ENCODE measurements around the gene CHRDL2. TPM values are rescaled to one million over a fixed set of nuclear protein-coding genes. Genes with fewer than 3 reads are reported as not detected.

The CHRDL2 gene
- total and polyA plus RNA-seq, 2 of the 13 experiments (the other 11 are each of a cell fraction or from before 2014, with no cell fraction given), result 0.04 TPM; not detected in 1

DNA sequence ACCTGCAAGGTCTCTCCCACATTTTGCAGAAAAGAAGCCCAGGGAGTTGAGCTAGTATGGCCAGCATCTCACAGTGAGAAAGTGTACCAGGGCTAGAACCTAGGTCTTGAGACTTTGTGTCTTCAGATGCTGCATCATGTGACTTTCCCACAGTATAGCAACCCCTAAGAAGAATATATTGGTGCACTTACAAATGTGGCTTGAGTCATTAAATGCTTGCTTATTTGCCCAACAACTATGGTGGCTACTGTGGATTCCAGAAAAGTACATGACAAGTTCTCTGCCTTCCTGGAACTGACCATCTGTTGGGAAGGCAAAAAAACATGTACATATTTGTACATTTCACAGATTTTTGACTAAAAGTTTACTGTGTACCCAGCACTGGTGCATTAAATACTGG is 83.8 kb downstream of the CHRDL2 start (continued):
- TF ChIP-seq ZNF333 (CRISPR knock-in tag; IDR thresholded peaks at IDR 0.05; ENCODE audit: borderline replicate concordance), result no peak
- no peak for TF ChIP-seq RBM39 (IDR thresholded peaks at IDR 0.05; ENCODE audit: low read depth, low read length, poor library complexity, severe bottlenecking)
- TF ChIP-seq ONECUT2 (CRISPR knock-in tag; IDR thresholded peaks at IDR 0.05), result no peak

DNA sequence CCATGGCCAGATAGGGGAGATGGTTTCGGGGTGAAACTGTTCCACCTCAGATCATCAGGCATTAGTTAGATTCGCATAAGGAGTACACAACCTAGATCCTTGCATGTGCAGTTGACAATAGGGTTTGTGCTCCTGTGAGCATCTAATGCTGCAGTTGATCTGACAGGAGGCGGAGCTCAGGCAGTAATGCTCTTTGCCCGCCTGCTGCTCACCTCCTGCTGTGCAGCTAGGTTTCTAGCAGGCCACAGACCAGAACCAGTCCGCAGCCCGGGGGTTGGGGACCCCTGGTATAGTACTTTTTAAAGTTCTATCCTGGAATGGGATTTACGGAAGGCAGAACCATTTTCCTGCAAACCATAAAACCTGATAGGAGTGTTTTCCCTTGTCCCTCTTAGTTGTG is 84.3 kb downstream of the CHRDL2 start:
- no peak for TF ChIP-seq ZNF263 (CRISPR knock-in tag; IDR thresholded peaks at IDR 0.05)
- no peak for TF ChIP-seq POLR2AphosphoS2 (IDR thresholded peaks at IDR 0.05; ENCODE audit: low read depth, low read length)
- Histone ChIP-seq H3K9me3 (ENCODE audit: low read length) (no peaks in the 10 kb centered on the region), H3K36me3 (replicated peaks in 1 of 2; ENCODE audit: control insufficient read depth in 1 of 2, insufficient read depth in 2 of 2, low read length in 2 of 2) (peaks cover 1 to 2% of the 10 kb centered on the region in 2 experiments; a peak in 2 of 5 replicates), H3K4me1 (ENCODE audit: insufficient read depth, low read length) (no peaks in the 10 kb centered on the region), H3K79me2 (ENCODE audit: insufficient read depth, low read length) (no peaks in the 10 kb centered on the region), H2AFZ (ENCODE audit: low read length) (no peak overlapping the region), H3K4me3 (replicated peaks in 1 of 3; ENCODE audit: insufficient read depth in 1 of 3, low read depth in 2 of 3, low read length in 3 of 3) (no peak overlapping the region), H3K9ac (ENCODE audit: insufficient read depth, low read depth, low read length) (no peak overlapping the region), H3K4me2 (ENCODE audit: low read depth, low read length) (no peak overlapping the region), H4K20me1 (ENCODE audit: insufficient read depth, low read length) (no peaks in the 10 kb centered on the region), H3K27ac (ENCODE audit: extremely low read length, insufficient read depth, low read length) (no peak overlapping the region), H3K27me3 (ENCODE audit: control insufficient read depth in 1 of 2, insufficient read depth in 2 of 2, low read length in 2 of 2) (no peaks in the 10 kb centered on the region)
- DNase-seq (ENCODE audit: low spot score) (no peak), ATAC-seq (no peak), FAIRE-seq (no peak)
- 88% methylated on average over 4 of the region's 7 CpGs for WGBS (ENCODE audit: low lambda C conversion rate)
- no TSS peak for BruUV-seq (replicated peaks)
- in situ Hi-C loops (cut with HindIII; ENCODE audit: extremely low pct_ligation_motif_present, low pct_unique_long_range_greater_than_20kb) (no loop called here), intact Hi-C loops (cut with micrococcal nuclease; ENCODE audit: unreplicated experiment) (no loop called here)
- CTCF ChIA-PET (ENCODE audit: low intra/inter-chr PET ratio, low total read pairs), result no interaction called here
- POLR2A ChIA-PET, result no interaction called here

Small RNA genes lying within 50 kb of the gene (microRNA-seq; reads per million reads assigned to microRNA genes)
- gene MIR4696, result not detected

Small RNA genes lying within 50 kb of the gene (small RNA-seq; reads per million reads assigned to genes)
- 0 reads per million in 3 experiments for gene MIR4696 (ENCODE audit: insufficient read depth in 2 of 3, insufficient read length in 3 of 3, low read depth in 2 of 3, low replicate concordance in 1 of 3)
- gene RANP3 (ENCODE audit: insufficient read depth in 2 of 3, insufficient read length in 3 of 3, low read depth in 2 of 3, low replicate concordance in 1 of 3), result 0 reads per million in 3 experiments
- 0 reads per million in 3 experiments for gene RN7SKP297 (ENCODE audit: insufficient read depth in 2 of 3, insufficient read length in 3 of 3, low read depth in 2 of 3, low replicate concordance in 1 of 3)

Other genes starting within 250 kb of the CHRDL2 start
- gene LIPT2, start 237.7 kb downstream of the CHRDL2 start, total RNA-seq (2016; rRNA removed; fragmentation: Illumina TruSeq; extraction: Trizol), result 3.0 and 5.6 TPM in 2 replicates
- gene LIPT2, start 237.7 kb downstream of the CHRDL2 start, polyA plus RNA-seq (2011; rRNA removed), result 4.8 and 5.6 TPM in 2 replicates
- 18.9 and 23.7 TPM in 2 replicates for gene POLD3, start 138.8 kb downstream of the CHRDL2 start, total RNA-seq (2016; rRNA removed; fragmentation: Illumina TruSeq; extraction: Trizol)
- 5.1 and 6.3 TPM in 2 replicates for gene POLD3, start 138.8 kb downstream of the CHRDL2 start, polyA plus RNA-seq (2011; rRNA removed)
- 14.2 and 17.0 TPM in 2 replicates for gene RNF169, start 17.4 kb upstream of the CHRDL2 start, total RNA-seq (2016; rRNA removed; fragmentation: Illumina TruSeq; extraction: Trizol)
- gene RNF169, start 17.4 kb upstream of the CHRDL2 start, polyA plus RNA-seq (2011; rRNA removed), result 4.8 and 5.3 TPM in 2 replicates
- 9.9 and 10.5 TPM in 2 replicates for gene XRRA1, start 217.7 kb upstream of the CHRDL2 start, total RNA-seq (2016; rRNA removed; fragmentation: Illumina TruSeq; extraction: Trizol)
- gene XRRA1, start 217.7 kb upstream of the CHRDL2 start, polyA plus RNA-seq (2011; rRNA removed), result 7.6 and 8.4 TPM in 2 replicates
- gene SPCS2, start 217.8 kb upstream of the CHRDL2 start, total RNA-seq (2016; rRNA removed; fragmentation: Illumina TruSeq; extraction: Trizol), result 83.4 and 87.3 TPM in 2 replicates
- gene SPCS2, start 217.8 kb upstream of the CHRDL2 start, polyA plus RNA-seq (2011; rRNA removed), result 134 and 142 TPM in 2 replicates